ENCODE results near the gene PTPRN. TPM values are rescaled to one million over a fixed set of nuclear protein-coding genes. Genes with fewer than 3 reads are reported as not detected.
A peak's percentile ranks its signal among the peaks of the same experiment; 100 is the strongest.

PTPRN gene
- total and polyA plus RNA-seq, 9 of the 15 experiments (the other 6 are each of a cell fraction or from before 2014, with no cell fraction given) = 0.15 to 2.4 (median 0.43) TPM; not detected in 1

- TF ChIP-seq MGA (IDR thresholded peaks at IDR 0.05) (peak; percentile 69), NONO (IDR thresholded peaks at IDR 0.05; ENCODE audit: low read depth in 2 of 2, low read length in 1 of 2) (peak in 1 of 2 experiments; percentile 89; a peak in 2 of 4 replicates), ID3 (CRISPR knock-in tag; IDR thresholded peaks at IDR 0.05) (no peak), ID3 (tag; IDR thresholded peaks at IDR 0.05) (peak; percentile 76), ZNF133 (CRISPR knock-in tag; IDR thresholded peaks at IDR 0.05) (no peak), ZBTB9 (CRISPR knock-in tag; IDR thresholded peaks at IDR 0.05) (no peak), SP1 (CRISPR knock-in tag; IDR thresholded peaks at IDR 0.05) (0 out of 2 replicates have a peak, but pooled peaks have one; percentile 28)
- TF ChIP-seq, protein P1, sequence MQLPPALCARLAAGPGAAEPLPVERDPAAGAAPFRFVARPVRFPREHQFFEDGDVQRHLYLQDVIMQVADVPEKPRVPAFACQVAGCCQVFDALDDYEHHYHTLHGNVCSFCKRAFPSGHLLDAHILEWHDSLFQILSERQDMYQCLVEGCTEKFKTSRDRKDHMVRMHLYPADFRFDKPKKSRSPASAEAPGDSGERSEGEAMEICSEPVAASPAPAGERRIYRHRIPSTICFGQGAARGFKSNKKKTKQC (CRISPR knock-in tag; IDR thresholded peaks at IDR 0.05) = peak; percentile 59; the same call in 1 of the 2 replicates
- TF ChIP-seq, protein P2, sequence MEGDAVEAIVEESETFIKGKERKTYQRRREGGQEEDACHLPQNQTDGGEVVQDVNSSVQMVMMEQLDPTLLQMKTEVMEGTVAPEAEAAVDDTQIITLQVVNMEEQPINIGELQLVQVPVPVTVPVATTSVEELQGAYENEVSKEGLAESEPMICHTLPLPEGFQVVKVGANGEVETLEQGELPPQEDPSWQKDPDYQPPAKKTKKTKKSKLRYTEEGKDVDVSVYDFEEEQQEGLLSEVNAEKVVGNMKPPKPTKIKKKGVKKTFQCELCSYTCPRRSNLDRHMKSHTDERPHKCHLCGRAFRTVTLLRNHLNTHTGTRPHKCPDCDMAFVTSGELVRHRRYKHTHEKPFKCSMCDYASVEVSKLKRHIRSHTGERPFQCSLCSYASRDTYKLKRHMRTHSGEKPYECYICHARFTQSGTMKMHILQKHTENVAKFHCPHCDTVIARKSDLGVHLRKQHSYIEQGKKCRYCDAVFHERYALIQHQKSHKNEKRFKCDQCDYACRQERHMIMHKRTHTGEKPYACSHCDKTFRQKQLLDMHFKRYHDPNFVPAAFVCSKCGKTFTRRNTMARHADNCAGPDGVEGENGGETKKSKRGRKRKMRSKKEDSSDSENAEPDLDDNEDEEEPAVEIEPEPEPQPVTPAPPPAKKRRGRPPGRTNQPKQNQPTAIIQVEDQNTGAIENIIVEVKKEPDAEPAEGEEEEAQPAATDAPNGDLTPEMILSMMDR (IDR thresholded peaks at IDR 0.05 in 2 of 3, conservative IDR thresholded peaks at IDR 0.05 in 1 of 3; ENCODE audit: insufficient read depth in 2 of 3, low read depth in 1 of 3, low read length in 3 of 3) = peak; percentile 93 to 99 (median 98)
Measured at GRCh38 chr2:219294356-219295351, 14.5 kb downstream of the PTPRN start (continued).
